HCT116 (cell line): ENCODE results near the gene CDH13. TPM values are rescaled to one million over a fixed set of nuclear protein-coding genes. Genes with fewer than 3 reads are reported as not detected.

Source experiments
- ATAC-seq: fragments of 200-7000 bp; cut with Tn5 transposase; 2 replicates; pipeline ENCODE4 v1.9.1; 2020; ENCODE audit warnings: mild to moderate bottlenecking, moderate library complexity
- BruUV-seq: library from RNA; stranded (reverse); fragments of 400-500 nt; replicated peaks from 2 replicates; lab custom pipeline; 2021; lab: Mats Ljungman, UMichigan
- CTCF ChIA-PET: fragments of 300-600 bp; sonication (Branson Sonifier 250); formaldehyde crosslinking; loops from one replicate; lab custom pipeline; 2021; ENCODE audit warnings: antibody characterized with exemption; lab: Charles Lee
- POLR2A ChIA-PET: fragments of 300-600, 350-600 bp; sonication (Branson Sonifier 250); formaldehyde crosslinking; loops from one replicate; lab custom pipeline; 2021; ENCODE audit warnings: antibody characterized with exemption; lab: Charles Lee
- RAD21 ChIA-PET, 2 experiments: fragments of 300-600 bp; sonication (Branson Sonifier 250); formaldehyde crosslinking; loops; one replicate each; lab custom pipeline; 2023; ENCODE audit warnings: low total read pairs in 2 of 2; ENCODE audit not compliant: uncharacterized antibody in 2 of 2, unreplicated experiment in 2 of 2, low non-redundant PET in 1 of 2; lab: Charles Lee
- DNase-seq: peaks from one replicate; pipeline ENCODE4 v3.0.0-alpha.2; 2010; ENCODE audit warnings: low read depth, low spot score
- H2AFZ ChIP-seq: fragments of 200-600 bp; shearing (Covaris generic), sonication (generic); 2 replicates; pipeline ENCODE4 v1.6.1; 2017; ENCODE audit warnings: low read depth, mixed run types, mixed read lengths, antibody characterized with exemption, low read length; ENCODE audit not compliant: poor library complexity, severe bottlenecking
- H3K27ac ChIP-seq: 2 replicates; pipeline ENCODE4 v1.5.1; 2012; ENCODE audit warnings: low read depth, low read length
- H3K27me3 ChIP-seq: fragments of 200-600 bp; sonication (generic); 2 replicates; pipeline ENCODE4 v1.6.1; 2016; ENCODE audit warnings: mixed run types, low read length, mixed read lengths; ENCODE audit not compliant: insufficient read depth
- H3K36me3 ChIP-seq, 2 experiments: fragments of 200-500 bp in 1 of 2; fragments of 200-600 bp in 1 of 2; sonication (Bioruptor generic) in 1 of 2; sonication (generic) in 1 of 2; 2 replicates each; pipeline versions ENCODE4 v1.5.1 to v1.6.1; 2014 to 2016; ENCODE audit warnings: low read length in 2 of 2, inconsistent platforms in 1 of 2, mixed read lengths in 1 of 2, mixed run types in 1 of 2; ENCODE audit not compliant: insufficient read depth in 2 of 2, control insufficient read depth in 1 of 2
- H3K4me1 ChIP-seq, 2 experiments: fragments of 200-600 bp in 1 of 2; sonication (generic) in 1 of 2; 2 replicates each; pipeline versions ENCODE4 v1.5.1 to v1.6.1; 2012 to 2017; ENCODE audit warnings: low read length in 2 of 2, inconsistent platforms in 1 of 2, mild to moderate bottlenecking in 1 of 2, mixed read lengths in 1 of 2, mixed run types in 1 of 2, moderate library complexity in 1 of 2; ENCODE audit not compliant: insufficient read depth in 2 of 2, control insufficient read depth in 1 of 2
- H3K4me2 ChIP-seq: fragments of 200-600 bp; sonication (generic); 2 replicates; pipeline ENCODE4 v1.6.1; 2017; ENCODE audit warnings: mixed run types, low read length, mixed read lengths
- H3K4me3 ChIP-seq, 2 experiments: fragments of 200-600 bp in 1 of 2; sonication (generic) in 1 of 2; replicated peaks in 1 of 2; 2 replicates each; pipeline ENCODE4 v1.5.1; 2011 to 2016; ENCODE audit warnings: low read length in 2 of 2, control low read depth in 1 of 2, low read depth in 1 of 2, mild to moderate bottlenecking in 1 of 2, mixed read lengths in 1 of 2, mixed run types in 1 of 2
- H3K79me2 ChIP-seq: fragments of 200-600 bp; sonication (generic); 2 replicates; pipeline ENCODE4 v1.6.1; 2017; ENCODE audit warnings: mild to moderate bottlenecking, mixed run types, low read length, moderate library complexity, mixed read lengths; ENCODE audit not compliant: insufficient read depth
- H3K9ac ChIP-seq: fragments of 200-600 bp; sonication (generic); 2 replicates; pipeline ENCODE4 v1.6.1; 2016; ENCODE audit warnings: low read length, mixed read lengths
- H3K9me2 ChIP-seq: fragments of 200-600 bp; sonication (generic), shearing (Covaris generic); 2 replicates; pipeline ENCODE4 v1.6.1; 2017; ENCODE audit warnings: mixed run types, mild to moderate bottlenecking, moderate library complexity; ENCODE audit not compliant: insufficient read depth
- H3K9me3 ChIP-seq, 2 experiments: fragments of 200-500 bp in 1 of 2; fragments of 200-600 bp in 1 of 2; sonication (Bioruptor generic) in 1 of 2; sonication (generic) in 1 of 2; 2 replicates each; pipeline ENCODE4 v1.6.1; 2014 to 2017; ENCODE audit warnings: low read length in 2 of 2, mixed read lengths in 2 of 2, inconsistent platforms in 1 of 2, low read depth in 1 of 2, mild to moderate bottlenecking in 1 of 2, mixed run types in 1 of 2, moderate library complexity in 1 of 2; ENCODE audit not compliant: control insufficient read depth in 1 of 2, insufficient read depth in 1 of 2
- H4K20me1 ChIP-seq: fragments of 200-600 bp; sonication (generic), shearing (Covaris generic); 2 replicates; pipeline ENCODE4 v1.6.1; 2017; ENCODE audit warnings: mixed run types, mild to moderate bottlenecking, moderate library complexity; ENCODE audit not compliant: insufficient read depth
- CEBPB ChIP-seq: IDR thresholded peaks from 2 replicates; pipeline ENCODE4 v1.6.1; 2012; ENCODE audit warnings: low read depth
- EGR1 ChIP-seq: IDR thresholded peaks from 2 replicates; pipeline ENCODE4 v1.6.1; 2012; ENCODE audit warnings: low read depth
- EZH2 ChIP-seq: fragments of 200-600 bp; sonication (generic); IDR thresholded peaks from 2 replicates; pipeline ENCODE4 v1.6.1; 2017; ENCODE audit warnings: antibody characterized with exemption, mixed run types
- EZH2phosphoT487 ChIP-seq: fragments of 200-600 bp; IDR thresholded peaks from 2 replicates; pipeline ENCODE4 v1.6.1; 2018; ENCODE audit warnings: antibody characterized with exemption, borderline replicate concordance
- FOSL1 ChIP-seq: IDR thresholded peaks from 2 replicates; pipeline ENCODE4 v1.6.1; 2012; ENCODE audit warnings: low read depth
- JUND ChIP-seq: IDR thresholded peaks from 2 replicates; pipeline ENCODE4 v1.6.1; 2012
- MAX ChIP-seq: IDR thresholded peaks from 2 replicates; pipeline ENCODE4 v1.6.1; 2012
- POLR2A ChIP-seq: IDR thresholded peaks from 2 replicates; pipeline ENCODE4 v1.7.0; 2011; ENCODE audit warnings: borderline replicate concordance; ENCODE audit not compliant: insufficient read depth, insufficient read length; ENCODE audit errors: extremely low read depth
- RAD21 ChIP-seq: IDR thresholded peaks from 2 replicates; pipeline ENCODE4 v1.6.1; 2012; ENCODE audit warnings: low read depth, mild to moderate bottlenecking
- REST ChIP-seq: IDR thresholded peaks from 2 replicates; pipeline ENCODE4 v1.6.1; 2012; ENCODE audit warnings: low read depth
- SP1 ChIP-seq: IDR thresholded peaks from 2 replicates; pipeline ENCODE4 v1.6.1; 2012; ENCODE audit warnings: low read depth
- YY1 ChIP-seq: IDR thresholded peaks from 2 replicates; pipeline ENCODE4 v1.6.1; 2011; ENCODE audit warnings: low read length, low read depth, moderate library complexity, mild to moderate bottlenecking; ENCODE audit not compliant: insufficient replicate concordance; ENCODE audit errors: extremely low read depth
- ZFX ChIP-seq: fragments of 450-650 bp; IDR thresholded peaks from 2 replicates; pipeline ENCODE4 v1.6.1; 2017
- ZNF274 ChIP-seq: fragments of 200-500 bp; sonication (Bioruptor generic); IDR thresholded peaks from 2 replicates; pipeline ENCODE4 v1.6.1; 2014; ENCODE audit warnings: mild to moderate bottlenecking, low read depth, low read length, inconsistent platforms
- intact Hi-C: fragments of 100-400 bp; cut with micrococcal nuclease; formaldehyde crosslinking; loops from 2 replicates; pipeline ENCODE4 v1.10.0; 2022
- total RNA-seq: library from RNA; stranded (reverse); gene quantifications from one replicate; pipeline ENCODE4 v1.2.1, GENCODE V29; 2021; ENCODE audit not compliant: unreplicated experiment

Gene CDH13
- total RNA-seq, 1 experiment from 2014 or later: not detected

- no peak for ATAC-seq
- no peaks in the 10 kb centered on the region for H3K9me3 ChIP-seq
- no peaks in the 10 kb centered on the region for H3K36me3 ChIP-seq
- H2AFZ ChIP-seq: no peak overlapping the region
- H4K20me1 ChIP-seq: no peaks in the 10 kb centered on the region
- DNase-seq: no peak
- H3K9me2 ChIP-seq: no peaks in the 10 kb centered on the region
- ChIA-PET POLR2A (no interaction called here), RAD21 (no interaction called here), CTCF (no interaction called here)
- intact Hi-C loops: no loop called here
- no peaks in the 10 kb centered on the region for H3K4me1 ChIP-seq
- H3K9ac ChIP-seq: no peak overlapping the region
- no TSS peak for BruUV-seq
- peaks cover 32% of the 10 kb centered on the region for H3K27me3 ChIP-seq
- no peak overlapping the region for H3K4me3 ChIP-seq
- no peak overlapping the region for H3K4me2 ChIP-seq
- TF ChIP-seq EGR1 (no peak), ZFX (no peak), CEBPB (no peak), EZH2phosphoT487 (no peak), EZH2 (no peak), RAD21 (no peak), MAX (no peak), ZNF274 (no peak), JUND (no peak), YY1 (no peak), FOSL1 (no peak), POLR2A (no peak), SP1 (no peak), REST (no peak)
- no peaks in the 10 kb centered on the region for H3K79me2 ChIP-seq
- H3K27ac ChIP-seq: no peak overlapping the region
These were observed 87.0 kb downstream of the CDH13 start for GRCh38 chr16:82713778-82714177.
